Subcutaneous preadipocyte (primary cell): ENCODE data around the gene TAF5. TPM values are rescaled to one million over a fixed set of nuclear protein-coding genes. Genes with fewer than 3 reads are reported as not detected.

Experiments
- total RNA-seq: library from RNA; depleted of rRNA; stranded (reverse); fragments of >200 nt; gene quantifications from 2 replicates; pipeline ENCODE4 v1.2.3, GENCODE V29; 2012

Gene TAF5
- 4.4 and 7.0 TPM in 2 replicates for total RNA-seq

DNA sequence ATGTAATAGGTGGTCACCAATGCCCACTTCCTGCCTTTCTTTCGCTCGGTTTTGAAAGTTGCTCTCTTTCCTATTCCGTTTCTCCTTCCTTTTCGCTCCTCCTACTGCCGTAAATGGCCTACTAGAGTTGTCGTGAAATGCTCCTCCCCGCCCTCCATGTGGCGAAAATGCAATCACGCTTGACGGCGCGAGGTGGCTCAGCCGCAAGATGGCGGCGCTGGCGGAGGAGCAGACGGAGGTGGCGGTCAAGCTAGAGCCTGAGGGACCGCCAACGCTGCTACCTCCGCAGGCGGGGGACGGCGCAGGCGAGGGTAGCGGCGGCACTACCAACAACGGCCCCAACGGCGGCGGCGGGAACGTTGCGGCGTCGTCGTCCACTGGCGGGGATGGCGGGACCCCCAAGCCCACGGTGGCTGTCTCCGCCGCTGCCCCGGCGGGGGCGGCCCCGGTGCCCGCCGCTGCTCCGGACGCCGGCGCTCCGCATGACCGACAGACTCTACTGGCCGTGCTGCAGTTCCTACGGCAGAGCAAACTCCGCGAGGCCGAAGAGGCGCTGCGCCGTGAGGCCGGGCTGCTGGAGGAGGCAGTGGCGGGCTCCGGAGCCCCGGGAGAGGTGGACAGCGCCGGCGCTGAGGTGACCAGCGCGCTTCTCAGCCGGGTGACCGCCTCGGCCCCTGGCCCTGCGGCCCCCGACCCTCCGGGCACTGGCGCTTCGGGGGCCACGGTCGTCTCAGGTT lies at the start of gene TAF5:
TAF5 (plus strand) TSS at position 195 of the 737 bp plus-strand sequence; CDS start at position 209, 14 bp downstream.

DNA sequence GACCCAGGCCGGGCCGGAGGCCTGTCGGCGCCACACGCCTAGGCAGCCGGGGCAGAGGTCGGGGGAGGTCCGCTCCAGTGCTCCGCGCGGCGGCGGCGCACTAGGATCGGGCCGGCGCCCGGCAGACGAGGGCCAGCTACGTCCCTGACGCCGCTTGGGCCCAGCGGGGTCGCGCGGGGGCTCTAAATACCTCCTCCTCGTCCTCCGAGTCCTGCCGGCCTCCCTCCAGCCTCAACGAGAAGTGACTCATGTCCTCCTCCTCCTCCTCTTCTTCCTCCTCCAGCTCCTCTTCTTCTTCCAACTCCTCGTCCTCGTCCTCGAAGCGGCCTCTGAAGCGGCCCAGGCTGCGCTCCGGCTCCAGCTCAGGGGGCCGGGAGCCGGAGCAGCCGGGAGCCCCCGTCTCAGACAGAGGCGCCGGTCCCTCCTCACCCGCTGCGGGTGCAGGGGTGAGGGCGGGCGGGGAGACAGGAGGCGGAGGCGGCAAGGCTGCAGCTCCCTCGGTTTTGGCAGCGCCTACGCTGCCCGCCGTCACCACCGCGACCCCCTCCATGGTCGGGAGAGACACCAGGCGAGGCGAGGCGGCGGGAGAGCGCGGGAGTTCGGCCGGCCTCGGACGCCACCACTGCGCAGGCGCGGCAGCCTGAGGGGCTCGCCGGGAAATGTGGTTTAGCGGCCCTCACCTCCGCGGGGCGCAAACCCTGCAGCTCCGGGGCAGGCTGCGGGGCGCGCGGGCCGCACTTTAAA lies 17.1 kb upstream of the TAF5 start, which contains the start of gene PCGF6:
PCGF6 (minus strand) TSS at position 624 of the 744 bp plus-strand sequence; CDS start at position 550, 74 bp downstream.

DNA sequence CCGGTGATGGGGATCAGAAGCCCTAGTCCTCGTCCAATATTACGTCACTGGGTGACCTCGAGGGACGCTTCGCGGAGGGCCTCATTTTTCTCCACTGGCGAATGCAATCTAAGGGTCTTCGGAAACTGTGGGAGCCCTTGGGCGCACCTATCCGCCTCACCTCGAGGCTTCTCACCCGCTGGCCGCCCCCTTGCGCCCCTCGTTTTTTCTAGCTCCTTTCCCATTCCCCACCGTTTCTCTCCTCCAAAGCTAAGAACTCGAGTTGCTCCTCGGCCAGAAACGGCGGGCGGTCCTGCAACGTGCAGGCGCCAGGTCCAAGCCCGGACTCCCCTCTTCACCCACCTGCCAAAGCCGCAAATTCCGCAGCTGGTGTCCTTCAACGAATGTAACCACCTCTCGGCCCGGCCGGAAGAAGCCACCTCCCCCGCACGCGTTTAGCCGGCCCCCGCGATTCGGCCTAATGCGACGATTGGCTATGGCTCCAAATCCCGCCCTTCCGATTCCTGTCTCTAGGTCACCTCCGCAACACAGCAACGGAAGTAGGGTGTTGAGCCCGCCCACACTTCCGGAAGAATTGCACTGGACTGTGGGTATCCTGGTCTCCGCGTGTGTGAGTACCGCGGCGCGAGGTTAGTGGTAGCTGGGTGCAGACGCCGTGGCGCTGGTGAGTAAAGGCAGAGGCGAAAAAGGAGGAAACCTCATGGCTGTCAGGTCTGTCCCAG lies 28.5 kb downstream of the TAF5 start, which contains the start of the genes ATP5MK and PDCD11:
ATP5MK (minus strand) TSS at position 409 of the 722 bp plus-strand sequence. CDS start 4,018 bp downstream, outside the sequence.
PDCD11 (plus strand) TSS at position 560 of the 722 bp plus-strand sequence. CDS start 1,801 bp downstream, outside the sequence.

Other genes with a start within 250 kb of the TAF5 start
- 23.5 and 26.8 TPM in 2 replicates for gene NT5C2, start 174.7 kb upstream of the TAF5 start, total RNA-seq
- gene RPEL1, start 122.1 kb upstream of the TAF5 start, total RNA-seq: 0.37 TPM in 1 of 2 replicates, not detected in the other
- 0.37 and 1.2 TPM in 2 replicates for gene INA, start 90.8 kb upstream of the TAF5 start, total RNA-seq
- 10.7 and 14.9 TPM in 2 replicates for gene PCGF6, start 16.8 kb upstream of the TAF5 start, total RNA-seq
- gene ATP5MK, start 28.5 kb downstream of the TAF5 start, total RNA-seq: 153 and 188 TPM in 2 replicates
- 36.0 and 58.5 TPM in 2 replicates for gene PDCD11, start 28.6 kb downstream of the TAF5 start, total RNA-seq
- 59.4 and 63.9 TPM in 2 replicates for gene CALHM2, start 84.4 kb downstream of the TAF5 start, total RNA-seq
- gene CALHM1, start 90.9 kb downstream of the TAF5 start, total RNA-seq: not detected in 2 replicates
- 0.39 and 1.1 TPM in 2 replicates for gene CALHM3, start 111.3 kb downstream of the TAF5 start, total RNA-seq
- 0.37 and 0.39 TPM in 2 replicates for gene NEURL1, start 125.7 kb downstream of the TAF5 start, total RNA-seq